H1 (cell line): ENCODE data around the gene RER1. TPM values are rescaled to one million over a fixed set of nuclear protein-coding genes. Genes with fewer than 3 reads are reported as not detected.

Experiments used
- CHD7 ChIP-seq: fragments of 300-600 bp; sonication (generic); IDR thresholded peaks from 2 replicates; pipeline ENCODE4 v1.7.1; 2012; ENCODE audit warnings: low read length, moderate library complexity, mild to moderate bottlenecking, inconsistent platforms; ENCODE audit not compliant: insufficient replicate concordance
- polyA plus RNA-seq, 7 experiments: library from polyadenylated mRNA; depleted of rRNA in 3 of 7; stranded (reverse) in 5 of 7; unstranded in 2 of 7; fragments of >200 nt in 5 of 7; fragments of 200-250 nt in 2 of 7; gene quantifications; 1 replicate in 5 of 7; 2 replicates in 1 of 7; 4 replicates in 1 of 7; pipeline versions ENCODE4 v1.2.1 to v1.2.3, GENCODE V29; 2011 to 2013; ENCODE audit warnings: missing spikeins in 2 of 7, mixed read lengths in 2 of 7
- total RNA-seq: library from RNA; stranded (reverse); fragmentation: NEBNext Ultra II Directional; extraction: Animal tissue kit (Norgen Biotek cat#: 25700); gene quantifications from 2 replicates; pipeline ENCODE4 v1.2.1, GENCODE V29; 2021

RER1 gene
- total and polyA plus RNA-seq, 2 of the 8 experiments (the other 6 are each of a cell fraction or from before 2014, with no cell fraction given), result 102 to 134 TPM

- TF ChIP-seq CHD7, result no peak
- TF ChIP-seq, all 59 proteins: peak for 0
Observed at GRCh38 chr1:2350501-2350900, 41.1 kb upstream of the RER1 start (continued).
